ENCODE results near the gene ZNF777.
"Not testable (repeated sequence)": the region's sequence is repeated elsewhere in the genome, so short reads cannot be mapped to it uniquely, and the experiment has no call there.

The ZNF777 gene

GRCh38 chr7:149456506-149457421 is 4.1 kb downstream of the ZNF777 start:
- TF ChIP-seq JUND (IDR thresholded peaks at IDR 0.05; ENCODE audit: low read depth): no peak
- no peak for DNase-seq (ENCODE audit: low read depth in 1 of 2, low spot score in 1 of 2)
- in situ Hi-C loops (cut with HindIII; ENCODE audit: low pct_unique_long_range_greater_than_20kb, low sequenced_read_pairs): no loop called here

- no peak for DNase-seq (ENCODE audit: low read depth in 1 of 2, low spot score in 1 of 2)
- no peak for TF ChIP-seq JUND (IDR thresholded peaks at IDR 0.05; ENCODE audit: low read depth)
- in situ Hi-C loops (cut with HindIII; ENCODE audit: low pct_unique_long_range_greater_than_20kb, low sequenced_read_pairs): no loop called here
These were observed 5.5 kb downstream of the ZNF777 start for GRCh38 chr7:149455175-149455950.

GRCh38 chr7:149454750-149455149 is 6.1 kb downstream of the ZNF777 start:
- in situ Hi-C loops (cut with HindIII; ENCODE audit: low pct_unique_long_range_greater_than_20kb, low sequenced_read_pairs): no loop called here
- TF ChIP-seq JUND (IDR thresholded peaks at IDR 0.05; ENCODE audit: low read depth): no peak
- DNase-seq (ENCODE audit: low read depth in 1 of 2, low spot score in 1 of 2): no peak

GRCh38 chr7:149454006-149454405 is 6.9 kb downstream of the ZNF777 start:
- no peak for DNase-seq (ENCODE audit: low read depth in 1 of 2, low spot score in 1 of 2)
- TF ChIP-seq JUND (IDR thresholded peaks at IDR 0.05; ENCODE audit: low read depth): no peak
- in situ Hi-C loops (cut with HindIII; ENCODE audit: low pct_unique_long_range_greater_than_20kb, low sequenced_read_pairs): no loop called here

- in situ Hi-C loops (cut with HindIII; ENCODE audit: low pct_unique_long_range_greater_than_20kb, low sequenced_read_pairs): no loop called here
- DNase-seq (ENCODE audit: low read depth in 1 of 2, low spot score in 1 of 2): no peak
- TF ChIP-seq JUND (IDR thresholded peaks at IDR 0.05; ENCODE audit: low read depth): no peak
These were observed 10.0 kb downstream of the ZNF777 start for GRCh38 chr7:149450821-149451220.

GRCh38 chr7:149449897-149450296 is 11.0 kb downstream of the ZNF777 start:
- DNase-seq (ENCODE audit: low read depth in 1 of 2, low spot score in 1 of 2): no peak
- in situ Hi-C loops (cut with HindIII; ENCODE audit: low pct_unique_long_range_greater_than_20kb, low sequenced_read_pairs): no loop called here

GRCh38 chr7:149448961-149449360 is 11.9 kb downstream of the ZNF777 start:
- no peak for TF ChIP-seq JUND (IDR thresholded peaks at IDR 0.05; ENCODE audit: low read depth)
- in situ Hi-C loops (cut with HindIII; ENCODE audit: low pct_unique_long_range_greater_than_20kb, low sequenced_read_pairs): no loop called here
- DNase-seq (ENCODE audit: low read depth in 1 of 2, low spot score in 1 of 2): no peak

More at GRCh38 chr7:149449897-149450296, 11.0 kb downstream of the ZNF777 start:
- TF ChIP-seq JUND (IDR thresholded peaks at IDR 0.05; ENCODE audit: low read depth): no peak

- in situ Hi-C loops (cut with HindIII; ENCODE audit: low pct_unique_long_range_greater_than_20kb, low sequenced_read_pairs): not testable (repeated sequence)
These were observed 14.8 kb downstream of the ZNF777 start for GRCh38 chr7:149446026-149446425.

GRCh38 chr7:149444287-149444686 is 16.6 kb downstream of the ZNF777 start:
- no peak for DNase-seq (ENCODE audit: low read depth in 1 of 2, low spot score in 1 of 2)

More at GRCh38 chr7:149446026-149446425, 14.8 kb downstream of the ZNF777 start:
- DNase-seq (ENCODE audit: low read depth in 1 of 2, low spot score in 1 of 2): not testable (repeated sequence)

GRCh38 chr7:149443523-149443922 is 17.3 kb downstream of the ZNF777 start:
- TF ChIP-seq JUND (IDR thresholded peaks at IDR 0.05; ENCODE audit: low read depth): no peak
- in situ Hi-C loops (cut with HindIII; ENCODE audit: low pct_unique_long_range_greater_than_20kb, low sequenced_read_pairs): no loop called here
- DNase-seq (ENCODE audit: low read depth in 1 of 2, low spot score in 1 of 2): no peak

More at GRCh38 chr7:149444287-149444686, 16.6 kb downstream of the ZNF777 start:
- in situ Hi-C loops (cut with HindIII; ENCODE audit: low pct_unique_long_range_greater_than_20kb, low sequenced_read_pairs): no loop called here
- TF ChIP-seq JUND (IDR thresholded peaks at IDR 0.05; ENCODE audit: low read depth): no peak

- no peak for DNase-seq (ENCODE audit: low read depth in 1 of 2, low spot score in 1 of 2)
- in situ Hi-C loops (cut with HindIII; ENCODE audit: low pct_unique_long_range_greater_than_20kb, low sequenced_read_pairs): no loop called here
- TF ChIP-seq JUND (IDR thresholded peaks at IDR 0.05; ENCODE audit: low read depth): no peak
These were observed 17.9 kb downstream of the ZNF777 start for GRCh38 chr7:149442924-149443323.

GRCh38 chr7:149440222-149440621 is 20.6 kb downstream of the ZNF777 start:
- TF ChIP-seq JUND (IDR thresholded peaks at IDR 0.05; ENCODE audit: low read depth): no peak
- in situ Hi-C loops (cut with HindIII; ENCODE audit: low pct_unique_long_range_greater_than_20kb, low sequenced_read_pairs): no loop called here
- no peak for DNase-seq (ENCODE audit: low read depth in 1 of 2, low spot score in 1 of 2)

- no peak for TF ChIP-seq JUND (IDR thresholded peaks at IDR 0.05; ENCODE audit: low read depth)
- no peak for DNase-seq (ENCODE audit: low read depth in 1 of 2, low spot score in 1 of 2)
- in situ Hi-C loops (cut with HindIII; ENCODE audit: low pct_unique_long_range_greater_than_20kb, low sequenced_read_pairs): no loop called here
These were observed 24.5 kb downstream of the ZNF777 start for GRCh38 chr7:149436358-149436757.

Measured in T47D (cell line).